ENCODE results near the gene MYH4. TPM values are rescaled to one million over a fixed set of nuclear protein-coding genes. Genes with fewer than 3 reads are reported as not detected.
A peak's percentile ranks its signal among the peaks of the same experiment; 100 is the strongest.

The MYH4 gene
- total and polyA plus RNA-seq, 2 experiments from 2014 or later: not detected

- TF ChIP-seq EZH2 (IDR thresholded peaks at IDR 0.05; ENCODE audit: insufficient read depth, poor library complexity, severe bottlenecking) (no peak), EZH2phosphoT487 (IDR thresholded peaks at IDR 0.05; ENCODE audit: insufficient read depth, low read depth) (no peak)
- H3K79me2 ChIP-seq (ENCODE audit: insufficient read depth): no peaks in the 10 kb centered on the region
- H3K27ac ChIP-seq: no peak overlapping the region
- H3K4me3 ChIP-seq: no peak overlapping the region
- 0 to 18% methylated on average over 1 of the region's 1 CpG for WGBS, 2 experiments (ENCODE audit: low coverage in 1 of 2, low lambda C conversion rate in 2 of 2, missing lambda C conversion rate in 2 of 2)
- no peak overlapping the region for H3K9ac ChIP-seq
- H3K9me2 ChIP-seq (ENCODE audit: insufficient read depth): no peaks in the 10 kb centered on the region
- peaks cover 5% of the 10 kb centered on the region for H3K9me3 ChIP-seq (ENCODE audit: low read depth)
- H3K4me1 ChIP-seq (ENCODE audit: insufficient read depth): no peaks in the 10 kb centered on the region
- no peaks in the 10 kb centered on the region for H3K27me3 ChIP-seq (replicated peaks; ENCODE audit: insufficient read depth)
- H3K4me2 ChIP-seq (ENCODE audit: unreplicated experiment): no peak overlapping the region
- no peak overlapping the region for H2AFZ ChIP-seq
- in situ Hi-C loops (cut with MboI): no loop called here
- no peaks in the 10 kb centered on the region for H4K20me1 ChIP-seq (ENCODE audit: insufficient read depth)
- no peaks in the 10 kb centered on the region for H3F3A ChIP-seq (ENCODE audit: insufficient read depth)
- no peaks in the 10 kb centered on the region for H3K36me3 ChIP-seq (ENCODE audit: low read depth)
- no peak for DNase-seq
Observed at GRCh38 chr17:10482252-10482651, 12.9 kb upstream of the MYH4 start.

GRCh38 chr17:10477701-10478100 is 8.3 kb upstream of the MYH4 start:
- no peaks in the 10 kb centered on the region for H3K9me2 ChIP-seq (ENCODE audit: insufficient read depth)
- in situ Hi-C loops (cut with MboI): no loop called here
- no peak overlapping the region for H3K27ac ChIP-seq
- H3K4me3 ChIP-seq: no peak overlapping the region
- no peaks in the 10 kb centered on the region for H4K20me1 ChIP-seq (ENCODE audit: insufficient read depth)
- no peaks in the 10 kb centered on the region for H3K79me2 ChIP-seq (ENCODE audit: insufficient read depth)
- H3K4me2 ChIP-seq (ENCODE audit: unreplicated experiment): no peak overlapping the region
- 0 out of 2 replicates have a peak, but pooled peaks cover 5% of the 10 kb centered on the region for H3F3A ChIP-seq (ENCODE audit: insufficient read depth)
- 26 to 42% methylated on average over 1 of the region's 1 CpG for WGBS, 2 experiments (ENCODE audit: low coverage in 1 of 2, low lambda C conversion rate in 2 of 2, missing lambda C conversion rate in 2 of 2)
- TF ChIP-seq EZH2 (IDR thresholded peaks at IDR 0.05; ENCODE audit: insufficient read depth, poor library complexity, severe bottlenecking) (no peak), EZH2phosphoT487 (IDR thresholded peaks at IDR 0.05; ENCODE audit: insufficient read depth, low read depth) (no peak)
- no peak overlapping the region for H3K9ac ChIP-seq
- H3K9me3 ChIP-seq (ENCODE audit: low read depth): no peaks in the 10 kb centered on the region
- no peak overlapping the region for H2AFZ ChIP-seq
- no peaks in the 10 kb centered on the region for H3K27me3 ChIP-seq (replicated peaks; ENCODE audit: insufficient read depth)
- no peaks in the 10 kb centered on the region for H3K36me3 ChIP-seq (ENCODE audit: low read depth)
- H3K4me1 ChIP-seq (ENCODE audit: insufficient read depth): no peaks in the 10 kb centered on the region
- DNase-seq: no peak

GRCh38 chr17:10474536-10474935 is 5.2 kb upstream of the MYH4 start:
- no peaks in the 10 kb centered on the region for H4K20me1 ChIP-seq (ENCODE audit: insufficient read depth)
- H3K27me3 ChIP-seq (replicated peaks; ENCODE audit: insufficient read depth): no peaks in the 10 kb centered on the region
- TF ChIP-seq EZH2phosphoT487 (IDR thresholded peaks at IDR 0.05; ENCODE audit: insufficient read depth, low read depth) (no peak), EZH2 (IDR thresholded peaks at IDR 0.05; ENCODE audit: insufficient read depth, poor library complexity, severe bottlenecking) (no peak)
- no peak overlapping the region for H3K27ac ChIP-seq
- in situ Hi-C loops (cut with MboI): no loop called here
- no peak overlapping the region for H3K4me2 ChIP-seq (ENCODE audit: unreplicated experiment)
- H3K36me3 ChIP-seq (ENCODE audit: low read depth): no peaks in the 10 kb centered on the region
- DNase-seq: peak; percentile 21
- H3F3A ChIP-seq (ENCODE audit: insufficient read depth): 0 out of 2 replicates have a peak, but pooled peaks cover 5% of the 10 kb centered on the region
- no peaks in the 10 kb centered on the region for H3K9me3 ChIP-seq (ENCODE audit: low read depth)
- H3K4me1 ChIP-seq (ENCODE audit: insufficient read depth): no peaks in the 10 kb centered on the region
- 32 to 42% methylated on average over 4 of the region's 4 CpGs for WGBS, 2 experiments (ENCODE audit: low coverage in 1 of 2, low lambda C conversion rate in 2 of 2, missing lambda C conversion rate in 2 of 2)
- H3K9ac ChIP-seq: no peak overlapping the region
- H2AFZ ChIP-seq: no peak overlapping the region
- no peak overlapping the region for H3K4me3 ChIP-seq
- no peaks in the 10 kb centered on the region for H3K9me2 ChIP-seq (ENCODE audit: insufficient read depth)
- no peaks in the 10 kb centered on the region for H3K79me2 ChIP-seq (ENCODE audit: insufficient read depth)

GRCh38 chr17:10471858-10472257 is 2.5 kb upstream of the MYH4 start:
- Histone ChIP-seq H3K36me3 (ENCODE audit: low read depth) (no peaks in the 10 kb centered on the region), H3F3A (ENCODE audit: insufficient read depth) (0 out of 2 replicates have a peak, but pooled peaks cover 5% of the 10 kb centered on the region), H3K9me3 (ENCODE audit: low read depth) (no peaks in the 10 kb centered on the region), H3K9ac (no peak overlapping the region), H3K27ac (no peak overlapping the region), H3K4me1 (ENCODE audit: insufficient read depth) (no peaks in the 10 kb centered on the region), H3K4me3 (no peak overlapping the region), H3K79me2 (ENCODE audit: insufficient read depth) (no peaks in the 10 kb centered on the region), H3K4me2 (ENCODE audit: unreplicated experiment) (no peak overlapping the region), H3K9me2 (ENCODE audit: insufficient read depth) (no peaks in the 10 kb centered on the region), H4K20me1 (ENCODE audit: insufficient read depth) (no peaks in the 10 kb centered on the region), H2AFZ (no peak overlapping the region), H3K27me3 (replicated peaks; ENCODE audit: insufficient read depth) (no peaks in the 10 kb centered on the region)
- 83 to 95% methylated on average over 1 of the region's 1 CpG for WGBS, 2 experiments (ENCODE audit: low coverage in 1 of 2, low lambda C conversion rate in 2 of 2, missing lambda C conversion rate in 2 of 2)
- in situ Hi-C loops (cut with MboI): no loop called here
- DNase-seq: peak; percentile 20
- TF ChIP-seq EZH2phosphoT487 (IDR thresholded peaks at IDR 0.05; ENCODE audit: insufficient read depth, low read depth) (no peak), EZH2 (IDR thresholded peaks at IDR 0.05; ENCODE audit: insufficient read depth, poor library complexity, severe bottlenecking) (no peak)

GRCh38 chr17:10463402-10463801 is 6.0 kb downstream of the MYH4 start:
- TF ChIP-seq EZH2phosphoT487 (IDR thresholded peaks at IDR 0.05; ENCODE audit: insufficient read depth, low read depth) (no peak), EZH2 (IDR thresholded peaks at IDR 0.05; ENCODE audit: insufficient read depth, poor library complexity, severe bottlenecking) (no peak)
- Histone ChIP-seq H3K79me2 (ENCODE audit: insufficient read depth) (no peaks in the 10 kb centered on the region), H3K36me3 (ENCODE audit: low read depth) (no peaks in the 10 kb centered on the region), H3K4me1 (ENCODE audit: insufficient read depth) (no peaks in the 10 kb centered on the region), H4K20me1 (ENCODE audit: insufficient read depth) (no peaks in the 10 kb centered on the region), H3F3A (ENCODE audit: insufficient read depth) (no peaks in the 10 kb centered on the region), H3K4me2 (ENCODE audit: unreplicated experiment) (no peak overlapping the region), H3K9me3 (ENCODE audit: low read depth) (no peaks in the 10 kb centered on the region), H3K27ac (no peak overlapping the region), H2AFZ (no peak overlapping the region), H3K4me3 (no peak overlapping the region), H3K9me2 (ENCODE audit: insufficient read depth) (no peaks in the 10 kb centered on the region), H3K27me3 (replicated peaks; ENCODE audit: insufficient read depth) (no peaks in the 10 kb centered on the region), H3K9ac (no peak overlapping the region)
- DNase-seq: no peak
- WGBS, 2 experiments (ENCODE audit: low coverage in 1 of 2, low lambda C conversion rate in 2 of 2, missing lambda C conversion rate in 2 of 2): 40 to 47% methylated on average over 4 of the region's 4 CpGs
- in situ Hi-C loops (cut with MboI): no loop called here

Data from GM23248 (cell line).